HG02571 (cell line): ENCODE data around the gene MEF2C.
"Not testable (repeated sequence)": the region's sequence is repeated elsewhere in the genome, so short reads cannot be mapped to it uniquely, and the experiment has no call there.

Source experiments
- ATAC-seq: cut with Tn5 transposase; IDR thresholded peaks from one replicate; pipeline ENCODE4 v1.9.1; 2021; ENCODE audit warnings: mild to moderate bottlenecking, moderate library complexity; ENCODE audit not compliant: unreplicated experiment

The MEF2C gene

GRCh38 chr5:88863523-88863922 lies 19.5 kb downstream of the MEF2C start:
- no peak for ATAC-seq

- no peak for ATAC-seq
Observed at GRCh38 chr5:88862547-88863175, 20.3 kb downstream of the MEF2C start.

- ATAC-seq, result no peak
Observed at GRCh38 chr5:88861231-88861630, 21.8 kb downstream of the MEF2C start.

- ATAC-seq, result no peak
Observed at GRCh38 chr5:88860501-88860900, 22.5 kb downstream of the MEF2C start.

GRCh38 chr5:88858392-88858791 lies 24.6 kb downstream of the MEF2C start:
- no peak for ATAC-seq

GRCh38 chr5:88856381-88856780 lies 26.6 kb downstream of the MEF2C start:
- ATAC-seq, result not testable (repeated sequence)

- ATAC-seq, result no peak
Observed at GRCh38 chr5:88854769-88855168, 28.2 kb downstream of the MEF2C start.

- ATAC-seq, result no peak
Observed at GRCh38 chr5:88847420-88847819, 35.6 kb downstream of the MEF2C start.

- ATAC-seq, result no peak
Observed at GRCh38 chr5:88846434-88846833, 36.5 kb downstream of the MEF2C start.

- peak; percentile 55 for ATAC-seq
Observed at GRCh38 chr5:88845081-88845697, 37.8 kb downstream of the MEF2C start.

- no peak for ATAC-seq
Observed at GRCh38 chr5:88842784-88843183, 40.2 kb downstream of the MEF2C start.

GRCh38 chr5:88841212-88841611 lies 41.8 kb downstream of the MEF2C start:
- ATAC-seq, result no peak

GRCh38 chr5:88840495-88840894 lies 42.5 kb downstream of the MEF2C start:
- no peak for ATAC-seq

GRCh38 chr5:88839238-88839637 lies 43.7 kb downstream of the MEF2C start:
- no peak for ATAC-seq

- ATAC-seq, result no peak
Observed at GRCh38 chr5:88838500-88838899, 44.5 kb downstream of the MEF2C start.

- no peak for ATAC-seq
Observed at GRCh38 chr5:88837817-88838216, 45.2 kb downstream of the MEF2C start.

GRCh38 chr5:88837222-88837621 lies 45.8 kb downstream of the MEF2C start:
- ATAC-seq, result no peak

GRCh38 chr5:88836195-88836838 lies 46.7 kb downstream of the MEF2C start:
- no peak for ATAC-seq

- ATAC-seq, result no peak
Observed at GRCh38 chr5:88834499-88834898, 48.5 kb downstream of the MEF2C start.

- ATAC-seq, result no peak
Observed at GRCh38 chr5:88834131-88834462, 48.9 kb downstream of the MEF2C start.

GRCh38 chr5:88833371-88834130 lies 49.4 kb downstream of the MEF2C start:
- peak; percentile 41 for ATAC-seq

- no peak for ATAC-seq
Observed at GRCh38 chr5:88831816-88832215, 51.2 kb downstream of the MEF2C start.
